GM18505 (cell line): Measurements from ENCODE around the gene ERG.

Experiments
- ATAC-seq: cut with Tn5 transposase; IDR thresholded peaks from one replicate; pipeline ENCODE4 v1.9.1; 2021; ENCODE audit not compliant: unreplicated experiment
- POLR2A ChIP-seq: IDR thresholded peaks from 4 replicates; pipeline ENCODE4 v1.6.1; 2011; ENCODE audit warnings: borderline replicate concordance; ENCODE audit not compliant: insufficient read depth, insufficient read length; ENCODE audit errors: extremely low read depth

The ERG gene, protein sequence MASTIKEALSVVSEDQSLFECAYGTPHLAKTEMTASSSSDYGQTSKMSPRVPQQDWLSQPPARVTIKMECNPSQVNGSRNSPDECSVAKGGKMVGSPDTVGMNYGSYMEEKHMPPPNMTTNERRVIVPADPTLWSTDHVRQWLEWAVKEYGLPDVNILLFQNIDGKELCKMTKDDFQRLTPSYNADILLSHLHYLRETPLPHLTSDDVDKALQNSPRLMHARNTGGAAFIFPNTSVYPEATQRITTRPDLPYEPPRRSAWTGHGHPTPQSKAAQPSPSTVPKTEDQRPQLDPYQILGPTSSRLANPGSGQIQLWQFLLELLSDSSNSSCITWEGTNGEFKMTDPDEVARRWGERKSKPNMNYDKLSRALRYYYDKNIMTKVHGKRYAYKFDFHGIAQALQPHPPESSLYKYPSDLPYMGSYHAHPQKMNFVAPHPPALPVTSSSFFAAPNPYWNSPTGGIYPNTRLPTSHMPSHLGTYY

DNA sequence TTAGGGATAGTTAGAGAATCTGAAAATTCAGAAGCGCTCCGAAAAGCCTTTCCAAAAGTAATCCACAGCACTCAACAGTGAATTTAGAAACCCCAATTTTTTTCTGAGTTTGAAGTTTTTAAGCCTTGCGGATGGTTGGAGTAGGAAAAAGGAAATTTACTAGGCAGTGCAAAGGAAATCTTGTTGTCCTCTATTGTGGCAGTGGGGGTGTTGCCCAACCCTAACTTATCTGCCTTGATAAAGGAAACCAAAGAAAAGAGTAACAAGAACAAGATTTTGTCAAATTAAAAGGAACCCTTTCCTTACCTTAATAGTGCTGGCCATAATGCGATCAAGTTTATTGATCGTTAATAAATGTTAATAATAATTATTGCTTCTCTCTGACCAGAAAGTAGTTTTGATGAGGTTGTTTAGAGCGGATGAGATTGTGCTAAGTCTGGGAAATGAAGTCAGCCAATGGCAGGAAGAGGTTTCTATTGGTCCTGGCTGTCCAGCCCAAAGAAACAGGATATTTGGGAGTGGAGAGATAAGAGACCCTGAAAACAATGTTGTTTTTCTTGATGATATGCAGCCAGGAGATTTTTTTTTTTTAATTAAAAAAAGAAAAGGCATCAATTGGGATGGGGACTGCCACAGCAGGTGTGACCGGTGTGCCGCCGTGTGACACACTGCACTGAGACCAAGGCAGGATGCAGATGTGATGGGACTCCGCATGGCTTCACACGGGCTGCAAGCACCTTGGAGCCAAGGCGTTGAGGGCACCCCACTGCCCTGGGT, at the start of gene ERG:
Gene ERG, minus strand, starts transcription at position 421 of the 777 bp plus-strand sequence. Its CDS starts 97 bp downstream, at position 324.
- no peak for ATAC-seq
- TF ChIP-seq POLR2A: no peak

DNA sequence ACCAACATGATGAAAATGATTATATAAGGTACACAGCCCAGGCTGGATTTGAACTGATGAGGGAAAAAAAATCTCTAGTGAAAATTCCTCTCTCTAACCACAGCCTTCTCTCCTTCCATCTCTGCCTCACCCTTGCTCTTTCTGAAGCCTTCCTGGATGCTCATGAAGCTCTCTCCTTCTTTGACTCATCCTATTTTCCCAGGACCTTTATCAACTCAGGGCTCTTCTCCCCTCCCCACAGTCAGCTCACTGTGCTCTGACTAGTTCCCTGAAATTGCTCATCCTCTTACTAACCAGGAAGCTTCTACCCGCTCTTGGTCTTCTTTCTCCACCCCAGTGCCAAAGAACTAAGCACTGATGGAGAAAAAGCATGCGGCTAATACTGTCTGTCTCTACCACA, 46.4 kb upstream of the ERG start:
- no peak for TF ChIP-seq POLR2A
- ATAC-seq: no peak

DNA sequence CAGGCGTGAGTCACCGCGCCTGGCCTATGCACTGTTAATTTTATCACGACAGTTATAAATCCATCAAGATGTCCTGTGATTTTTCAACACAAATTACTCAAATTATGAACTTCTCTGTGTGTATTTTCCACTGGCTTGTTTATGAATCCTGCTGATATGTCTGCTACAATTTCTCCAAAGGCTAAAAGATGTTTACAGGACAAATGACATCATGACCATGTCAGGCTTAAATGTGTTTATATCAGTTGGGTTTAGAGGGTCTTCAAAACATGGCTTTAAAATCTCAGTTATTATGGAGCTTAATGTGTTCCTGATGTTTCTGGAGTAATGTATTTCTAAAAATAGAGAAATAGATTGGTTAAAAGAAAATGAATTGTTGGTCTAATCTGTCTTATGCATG, 44.0 kb upstream of the ERG start:
- TF ChIP-seq POLR2A: no peak

DNA sequence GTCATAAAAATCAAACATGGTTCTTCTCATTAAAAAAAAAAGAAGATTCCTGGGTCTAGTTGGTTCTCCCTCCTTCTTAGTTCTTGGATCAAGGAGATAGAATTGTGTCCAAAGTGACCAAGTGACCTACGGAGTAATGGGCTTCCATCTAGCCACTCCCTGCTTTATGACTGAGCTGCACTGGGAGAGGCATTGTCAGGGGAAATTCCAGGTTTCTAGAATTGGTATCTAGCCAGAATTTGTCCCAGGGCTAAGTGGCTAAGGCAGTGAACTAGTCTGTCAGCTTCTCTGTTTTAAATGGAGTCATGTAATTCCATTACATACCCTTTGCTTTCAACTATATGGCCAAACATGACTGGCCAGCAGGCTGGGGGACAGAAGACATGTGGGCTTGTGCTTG, 40.1 kb upstream of the ERG start:
- ATAC-seq: no peak
- no peak for TF ChIP-seq POLR2A

More for the DNA sequence above, 44.0 kb upstream of the ERG start:
- no peak for ATAC-seq

DNA sequence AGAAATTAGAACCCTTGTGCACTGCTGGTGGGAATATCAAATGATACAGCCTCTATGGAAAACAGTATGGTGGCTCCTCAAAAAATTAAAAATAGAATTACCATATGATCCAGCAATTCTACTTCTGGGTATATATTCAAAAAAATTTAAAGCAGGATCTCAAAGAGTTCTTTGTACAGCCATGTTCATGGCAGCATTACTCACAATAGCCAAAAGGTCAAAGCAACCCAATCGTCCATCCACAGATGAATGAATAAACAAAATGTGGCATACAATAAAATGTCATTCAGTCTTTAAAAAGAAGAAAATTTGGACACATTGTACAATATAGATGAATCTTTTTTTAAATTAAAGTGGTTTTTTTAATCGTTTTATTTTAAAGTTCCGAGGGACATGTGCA, 36.3 kb upstream of the ERG start:
- TF ChIP-seq POLR2A: no peak
- no peak for ATAC-seq

DNA sequence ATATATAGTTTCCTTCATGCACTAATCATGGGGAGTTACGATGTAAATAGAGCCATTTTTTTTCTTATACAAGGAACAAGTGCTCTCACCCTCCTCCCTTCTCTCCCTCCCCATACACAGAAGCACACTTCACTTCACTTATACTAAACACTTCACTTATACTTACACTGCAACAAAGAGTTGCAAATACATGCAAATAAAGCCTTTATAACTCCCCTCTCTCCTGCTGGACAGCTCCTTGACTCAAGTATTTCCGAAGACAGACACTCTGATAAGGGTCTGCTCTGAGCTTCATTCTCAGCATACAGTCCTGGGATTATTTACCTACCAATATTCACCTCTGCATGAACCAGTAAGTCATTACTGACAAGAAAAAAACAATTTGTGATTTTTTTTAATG, 35.6 kb upstream of the ERG start:
- ATAC-seq: no peak
- TF ChIP-seq POLR2A: no peak

DNA sequence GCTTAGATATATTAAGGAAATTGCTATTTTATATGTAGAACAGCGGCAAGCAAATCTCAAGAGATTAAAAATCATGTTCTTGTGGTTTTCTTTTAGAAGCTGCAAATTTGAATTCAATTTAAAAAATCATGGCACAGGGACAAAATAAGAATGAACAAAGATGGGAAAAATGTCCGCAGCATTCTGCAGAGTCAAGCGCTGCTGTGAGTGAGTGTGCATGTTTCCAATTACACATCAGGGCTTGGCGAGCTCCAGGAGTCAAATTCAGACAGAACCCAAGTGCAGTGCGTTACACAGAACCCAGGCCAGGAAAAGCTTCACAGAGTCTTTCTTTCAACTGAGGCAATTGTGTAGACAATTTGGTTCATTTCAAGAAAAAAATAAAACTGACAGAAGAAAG, 33.3 kb upstream of the ERG start:
- ATAC-seq: no peak
- TF ChIP-seq POLR2A: no peak

DNA sequence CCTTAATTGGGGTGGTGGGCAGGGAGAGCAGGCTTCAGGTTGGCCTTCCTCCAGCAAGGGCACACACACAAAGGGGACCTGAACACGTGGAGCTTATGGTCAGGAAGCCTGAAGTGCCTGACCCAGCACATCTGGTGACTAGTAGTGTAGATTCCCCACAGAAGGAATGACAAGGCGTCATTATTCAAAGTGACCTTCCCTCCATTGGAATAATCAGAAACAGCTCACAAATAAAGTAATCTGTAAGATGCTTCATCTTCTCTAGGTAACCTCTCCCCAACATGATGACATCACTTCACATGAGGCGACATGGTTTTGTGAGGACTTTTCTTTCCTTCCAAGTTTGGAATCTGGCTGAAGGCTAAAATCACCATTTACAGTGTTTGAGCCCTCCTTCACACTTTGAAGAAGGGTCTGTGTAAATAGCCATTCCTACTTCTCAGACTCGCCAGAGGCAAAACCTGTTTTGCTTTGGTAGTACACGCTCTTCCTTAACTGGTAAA, 32.8 kb upstream of the ERG start:
- no peak for ATAC-seq
- TF ChIP-seq POLR2A: no peak

DNA sequence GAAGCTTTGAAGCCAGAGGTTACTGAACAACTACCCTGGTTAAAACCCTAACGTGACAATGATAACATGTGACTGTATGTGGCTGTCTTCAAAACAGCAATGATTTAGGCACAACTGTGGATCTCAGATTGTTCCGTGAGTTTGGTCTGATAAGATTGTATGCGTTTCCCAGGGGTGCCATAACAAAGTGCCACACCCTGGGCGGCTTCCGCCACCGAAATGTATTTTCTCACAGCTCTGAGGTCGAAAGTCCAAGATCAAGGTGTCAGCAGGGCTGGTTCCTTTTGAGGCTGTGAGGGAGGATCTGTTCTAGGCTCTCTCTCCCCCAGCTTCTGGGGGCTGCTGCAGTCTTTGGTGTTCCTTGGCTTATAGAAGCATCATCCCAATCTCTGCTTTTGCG, 29.5 kb upstream of the ERG start:
- ATAC-seq: no peak
- no peak for TF ChIP-seq POLR2A

DNA sequence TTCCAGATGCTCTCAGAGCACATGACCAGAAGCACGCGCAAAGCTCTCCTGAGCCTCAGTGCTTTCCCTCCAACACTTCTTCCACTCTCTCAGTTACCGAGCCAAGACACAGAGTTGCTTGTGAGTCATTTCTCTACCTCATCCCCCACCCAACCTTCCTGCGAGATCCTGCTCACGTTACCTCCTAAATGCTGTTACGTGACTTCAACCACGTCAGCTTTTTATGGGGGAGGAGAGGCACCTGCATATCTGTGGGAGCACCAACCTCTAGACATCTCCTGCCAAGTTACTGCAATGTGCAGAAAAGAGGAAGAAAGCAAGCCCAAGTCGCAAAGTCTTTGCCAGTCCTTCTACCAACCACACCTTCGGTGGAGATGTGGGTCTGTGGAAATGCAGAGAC, 27.2 kb upstream of the ERG start:
- no peak for ATAC-seq
- TF ChIP-seq POLR2A: no peak

DNA sequence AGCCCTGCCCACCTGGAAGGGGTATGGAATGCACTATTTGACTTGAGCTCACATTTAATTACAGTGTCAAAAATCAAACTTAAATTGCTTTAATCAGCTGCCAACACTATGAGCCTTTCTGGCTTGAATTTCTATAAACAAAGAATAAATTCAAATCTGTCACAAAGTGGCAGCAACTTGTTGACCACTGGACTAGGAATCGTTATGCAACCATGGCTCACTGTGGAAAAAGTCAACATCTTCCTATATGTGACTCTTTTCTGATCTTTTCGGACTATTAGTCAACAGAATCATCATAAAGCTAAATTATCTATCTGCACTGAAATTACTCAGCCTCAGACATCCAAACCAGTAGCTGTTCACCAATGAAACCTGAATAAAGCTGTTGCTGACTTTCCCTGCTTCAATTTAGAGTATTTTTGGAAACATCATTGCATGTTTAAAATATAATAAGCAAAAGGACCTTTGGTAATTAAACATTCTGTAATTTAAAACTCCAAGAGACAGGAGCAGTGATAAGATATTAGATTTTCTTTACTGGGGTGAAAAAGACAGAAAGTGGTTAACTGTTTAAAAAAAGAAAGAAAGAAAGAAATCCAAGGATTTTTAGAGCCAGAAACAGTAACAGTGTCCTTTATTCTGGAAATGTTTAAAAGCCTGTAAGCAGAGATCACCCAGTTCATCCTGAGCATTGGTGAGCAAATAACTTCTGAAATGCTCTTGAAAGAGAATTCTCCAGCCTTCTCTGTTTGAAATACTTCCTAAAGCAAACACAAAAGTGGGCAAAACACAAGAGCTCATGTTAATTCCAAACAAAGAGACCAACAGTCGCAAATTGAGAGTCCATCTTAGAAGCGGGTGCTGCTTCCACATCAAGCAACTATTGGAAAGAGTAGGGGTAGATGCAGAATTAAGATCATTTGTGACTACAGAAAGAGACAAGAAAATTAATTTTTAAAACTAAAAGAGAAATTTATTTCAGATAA, 26.2 kb upstream of the ERG start:
- ATAC-seq: no peak
- TF ChIP-seq POLR2A: no peak

DNA sequence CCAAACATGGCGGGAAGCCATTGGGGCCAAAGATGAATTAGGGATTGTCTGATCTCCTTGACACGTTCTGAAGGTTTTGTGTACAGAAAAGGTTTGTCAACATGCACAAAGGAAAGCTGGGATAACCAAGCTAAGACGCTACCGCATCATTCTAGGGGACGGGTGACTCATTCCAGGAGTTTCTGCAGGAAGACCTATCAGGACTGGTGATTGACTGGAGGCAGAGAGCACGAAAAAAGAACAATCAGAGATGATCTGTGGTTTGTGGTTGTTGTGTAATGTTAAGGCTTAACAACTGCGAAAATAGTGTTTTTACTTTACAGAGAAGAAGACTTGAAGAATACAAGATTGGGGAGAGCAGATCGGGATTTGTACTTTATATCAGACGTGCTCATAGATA, 22.2 kb upstream of the ERG start:
- TF ChIP-seq POLR2A: no peak

More for the DNA sequence above, 22.2 kb upstream of the ERG start:
- ATAC-seq: no peak
